Smooth muscle cell (in vitro differentiated cells): ENCODE measurements around the gene FSIP1. TPM values are rescaled to one million over a fixed set of nuclear protein-coding genes. Genes with fewer than 3 reads are reported as not detected.

Experiments
- DNase-seq: peaks from one replicate; lab custom pipeline; 2025; ENCODE audit not compliant: unreplicated experiment; lab: John Stamatoyannopoulos, UW
- H2AFZ ChIP-seq: fragments of 200-600 bp; sonication (generic); 2 replicates; pipeline ENCODE4 v1.6.0; 2016; ENCODE audit warnings: antibody characterized with exemption, low read depth, mild to moderate bottlenecking
- H3F3A ChIP-seq: fragments of 200-600 bp; sonication (generic); 2 replicates; pipeline ENCODE4 v1.6.0; 2017; ENCODE audit warnings: antibody characterized with exemption, low read depth
- H3K27ac ChIP-seq: fragments of 200-600 bp; sonication (generic); 2 replicates; pipeline ENCODE4 v1.5.1; 2016; ENCODE audit warnings: low read depth, mild to moderate bottlenecking
- H3K27me3 ChIP-seq: fragments of 200-600 bp; sonication (generic); 2 replicates; pipeline ENCODE4 v1.6.1; 2016; ENCODE audit warnings: low read depth, mild to moderate bottlenecking
- H3K36me3 ChIP-seq: fragments of 200-600 bp; sonication (generic); 2 replicates; pipeline ENCODE4 v1.5.1; 2016; ENCODE audit warnings: low read depth
- H3K4me1 ChIP-seq: fragments of 200-600 bp; sonication (generic); 2 replicates; pipeline ENCODE4 v1.5.1; 2016; ENCODE audit warnings: low read depth
- H3K4me2 ChIP-seq: fragments of 200-600 bp; sonication (generic); 2 replicates; pipeline ENCODE4 v1.6.0; 2016; ENCODE audit warnings: mild to moderate bottlenecking
- H3K4me3 ChIP-seq: fragments of 200-600 bp; sonication (generic); 2 replicates; pipeline ENCODE4 v1.5.1; 2016; ENCODE audit warnings: mild to moderate bottlenecking
- H3K79me2 ChIP-seq: fragments of 200-600 bp; sonication (generic); 2 replicates; pipeline ENCODE4 v1.6.0; 2016; ENCODE audit warnings: low read depth, mild to moderate bottlenecking
- H3K9ac ChIP-seq: fragments of 200-600 bp; sonication (generic); 2 replicates; pipeline ENCODE4 v1.6.0; 2016; ENCODE audit warnings: low read depth
- H3K9me3 ChIP-seq: fragments of 200-600 bp; sonication (generic); replicated peaks from 2 replicates; pipeline ENCODE4 v1.5.1; 2016; ENCODE audit warnings: low read depth
- H4K20me1 ChIP-seq: fragments of 200-600 bp; sonication (generic); 2 replicates; pipeline ENCODE4 v1.6.0; 2016; ENCODE audit warnings: low read depth
- CTCF ChIP-seq: fragments of 200-600 bp; sonication (generic); IDR thresholded peaks from 2 replicates; pipeline ENCODE4 v1.5.1; 2017; ENCODE audit warnings: borderline replicate concordance, mild to moderate bottlenecking, antibody characterized with exemption; ENCODE audit not compliant: insufficient read depth, poor library complexity, severe bottlenecking
- WGBS: methylation state at CpG from one replicate; pipeline ENCODE4 v1.1.7; 2016; ENCODE audit warnings: low lambda C conversion rate; 5-methylcytosine and 5-hydroxymethylcytosine counted together
- polyA plus RNA-seq: library from polyadenylated mRNA; unstranded; fragments of >200 nt; fragmentation: Nextera tagmentation; extraction: Ambion mirVana; gene quantifications from 2 replicates; pipeline ENCODE4 v1.2.1, GENCODE V29; 2016
- total RNA-seq: library from RNA; depleted of rRNA; stranded (reverse); fragments of >200 nt; gene quantifications from 2 replicates; pipeline ENCODE4 v1.2.3, GENCODE V29; 2014

FSIP1 gene
- total and polyA plus RNA-seq, 2 experiments from 2014 or later: 0.13 to 0.43 TPM

DNA sequence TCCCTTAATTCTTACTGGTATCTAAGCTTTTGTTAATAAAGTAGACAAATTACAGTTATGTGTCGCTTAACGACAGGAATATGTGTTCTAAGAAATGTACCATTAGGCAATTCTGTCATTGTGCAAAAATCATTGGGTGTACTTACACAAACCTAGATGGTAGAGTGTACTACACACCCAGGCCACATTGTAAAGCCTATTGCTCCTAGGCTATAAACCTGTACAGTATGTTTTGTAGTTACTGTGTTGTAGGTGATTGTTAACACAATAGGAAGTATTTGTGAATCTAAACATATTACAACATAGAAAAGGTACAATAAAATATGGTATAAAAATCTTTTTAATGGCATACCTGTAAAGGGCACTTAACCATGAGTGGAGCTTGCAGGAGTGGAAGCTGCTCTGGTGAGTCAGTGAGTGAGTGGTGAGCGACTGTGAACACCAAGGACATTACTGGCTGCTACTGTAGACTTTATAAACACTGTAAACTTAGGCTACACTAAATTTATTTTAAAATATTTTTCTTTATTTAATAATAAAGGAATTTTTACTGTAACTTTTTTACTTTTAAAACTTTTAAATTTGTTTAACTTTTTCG is 47.4 kb downstream of the FSIP1 start:
- Histone ChIP-seq H3K4me1 (no peaks in the 10 kb centered on the region), H3K36me3 (no peaks in the 10 kb centered on the region), H3K27ac (no peak overlapping the region), H3K4me2 (no peak overlapping the region), H3K9ac (no peak overlapping the region), H3K9me3 (no peaks in the 10 kb centered on the region), H4K20me1 (no peaks in the 10 kb centered on the region), H3F3A (no peaks in the 10 kb centered on the region), H3K4me3 (no peak overlapping the region), H3K27me3 (no peaks in the 10 kb centered on the region), H3K79me2 (no peaks in the 10 kb centered on the region), H2AFZ (no peak overlapping the region)
- DNase-seq: no peak
- WGBS: 94% methylated on average over 4 of the region's 4 CpGs
- TF ChIP-seq CTCF: no peak

DNA sequence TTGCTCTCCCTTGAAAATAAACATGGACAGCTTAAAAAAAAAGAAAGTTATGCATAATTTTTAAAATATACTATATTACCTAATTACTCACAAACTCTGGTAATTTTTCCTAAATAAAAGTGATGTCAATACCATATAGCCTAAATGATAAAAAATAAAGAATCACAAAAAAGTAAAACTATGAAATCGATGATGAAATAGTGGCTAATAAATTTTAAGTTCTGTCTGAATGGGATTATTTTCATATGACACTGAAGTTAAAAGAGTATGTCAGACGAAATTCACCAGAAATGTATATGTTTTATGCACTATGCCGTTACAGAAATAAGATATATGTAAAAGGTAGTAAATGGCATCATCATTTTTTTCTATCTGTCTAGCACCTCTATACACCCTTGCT is 51.4 kb downstream of the FSIP1 start:
- Histone ChIP-seq H3K4me2 (no peak overlapping the region), H3K27me3 (no peaks in the 10 kb centered on the region), H3K27ac (no peak overlapping the region), H4K20me1 (no peaks in the 10 kb centered on the region), H3K4me3 (no peak overlapping the region), H3K36me3 (no peaks in the 10 kb centered on the region), H3K9me3 (no peaks in the 10 kb centered on the region), H3K4me1 (no peaks in the 10 kb centered on the region), H3K79me2 (no peaks in the 10 kb centered on the region), H2AFZ (no peak overlapping the region), H3K9ac (no peak overlapping the region), H3F3A (no peaks in the 10 kb centered on the region)
- no peak for TF ChIP-seq CTCF
- 93% methylated on average over 3 of the region's 3 CpGs for WGBS
- no peak for DNase-seq

GRCh38 chr15:39730552-39730951 is 52.1 kb downstream of the FSIP1 start:
- Histone ChIP-seq H3K9me3 (no peaks in the 10 kb centered on the region), H3K9ac (no peak overlapping the region), H3K4me2 (no peak overlapping the region), H3K36me3 (no peaks in the 10 kb centered on the region), H3K27me3 (no peaks in the 10 kb centered on the region), H3K27ac (no peak overlapping the region), H4K20me1 (no peaks in the 10 kb centered on the region), H3K79me2 (no peaks in the 10 kb centered on the region), H2AFZ (no peak overlapping the region), H3K4me1 (no peaks in the 10 kb centered on the region), H3F3A (no peaks in the 10 kb centered on the region), H3K4me3 (no peak overlapping the region)
- no peak for DNase-seq
- TF ChIP-seq CTCF: no peak
- WGBS: 87% methylated on average over 5 of the region's 5 CpGs

DNA sequence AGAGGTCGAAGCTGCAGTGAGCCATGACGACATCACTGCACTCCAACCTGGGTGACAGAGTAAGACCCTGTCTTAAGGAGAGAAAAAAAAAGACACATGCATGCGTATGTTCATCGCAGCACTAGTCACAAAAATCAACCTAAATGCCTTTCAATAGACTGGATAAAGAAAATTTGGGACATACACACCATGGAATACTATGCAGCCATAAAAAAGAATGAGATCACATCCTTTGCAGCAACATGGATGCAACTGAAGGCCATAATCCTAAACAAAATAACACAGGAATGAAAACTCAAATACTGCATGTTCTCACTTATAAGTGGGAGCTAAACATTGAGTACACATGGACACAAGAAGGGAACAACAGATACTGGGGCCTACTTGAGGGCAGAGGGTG is 53.1 kb downstream of the FSIP1 start:
- Histone ChIP-seq H3K36me3 (no peaks in the 10 kb centered on the region), H3K4me3 (no peak overlapping the region), H3K9ac (no peak overlapping the region), H3K4me1 (no peaks in the 10 kb centered on the region), H3K27me3 (no peaks in the 10 kb centered on the region), H3K79me2 (no peaks in the 10 kb centered on the region), H4K20me1 (no peaks in the 10 kb centered on the region), H3K9me3 (no peaks in the 10 kb centered on the region), H3K4me2 (no peak overlapping the region), H3F3A (no peaks in the 10 kb centered on the region), H2AFZ (no peak overlapping the region), H3K27ac (no peak overlapping the region)
- TF ChIP-seq CTCF: no peak
- no peak for DNase-seq
- 97% methylated on average over 4 of the region's 4 CpGs for WGBS
